ENCODE results near the gene SPEM1. TPM values are rescaled to one million over a fixed set of nuclear protein-coding genes. Genes with fewer than 3 reads are reported as not detected.
A peak's percentile ranks its signal among the peaks of the same experiment; 100 is the strongest.

The SPEM1 gene
- total and polyA plus RNA-seq, 3 experiments from 2014 or later: not detected

- ChIA-PET POLR2A (interaction anchor here (0.6 to 4.5 kb wide), 19 partner anchors 19 to 251 kb away, joined by 3 to 48 read pairs (median 4); partner anchors contain the start of genes FXR2, MPDU1, PLSCR3 and POLR2A), CTCF (interaction anchor here (0.8 to 5.1 kb wide), 50 partner anchors 8 to 390 kb away, joined by 3 to 78 read pairs (median 6); partner anchors contain the start of genes ACAP1, CD68, CHRNB1 and GABARAP)
- Mint-ChIP-seq H3K9me3 (no peaks in the 10 kb centered on the region), H3K4me1 (peaks cover 33 to 54% (median 46%) of the 10 kb centered on the region in 3 donors), H3K36me3 (peaks cover 4 to 10% (median 7%) of the 10 kb centered on the region in 3 donors), H3K27me3 (peaks cover 21 to 23% of the 10 kb centered on the region in 2 donors), H3K4me3 (peak overlapping the region; percentile 88 to 98 (median 96)), H3K27ac (peak overlapping the region; percentile 93 to 99 (median 97))
- Histone ChIP-seq H3K36me3 (ENCODE audit: insufficient read depth, low read length) (no peaks in the 10 kb centered on the region), H3K27ac (ENCODE audit: low read depth, low read length) (peak overlapping the region; percentile 77), H3K9me3 (ENCODE audit: low read length) (no peaks in the 10 kb centered on the region), H3K4me1 (ENCODE audit: insufficient read depth, low read length) (peaks cover 50% of the 10 kb centered on the region), H3K4me3 (ENCODE audit: low read length) (peak overlapping the region; percentile 92), H3K27me3 (ENCODE audit: insufficient read depth, low read length, poor library complexity, severe bottlenecking) (peaks cover 24% of the 10 kb centered on the region)
- peak in 3 of 5 donors; percentile 46 to 78 (median 56) for DNase-seq
These were observed 15.8 kb downstream of the SPEM1 start for GRCh38 chr17:7435676-7436555.

DNA sequence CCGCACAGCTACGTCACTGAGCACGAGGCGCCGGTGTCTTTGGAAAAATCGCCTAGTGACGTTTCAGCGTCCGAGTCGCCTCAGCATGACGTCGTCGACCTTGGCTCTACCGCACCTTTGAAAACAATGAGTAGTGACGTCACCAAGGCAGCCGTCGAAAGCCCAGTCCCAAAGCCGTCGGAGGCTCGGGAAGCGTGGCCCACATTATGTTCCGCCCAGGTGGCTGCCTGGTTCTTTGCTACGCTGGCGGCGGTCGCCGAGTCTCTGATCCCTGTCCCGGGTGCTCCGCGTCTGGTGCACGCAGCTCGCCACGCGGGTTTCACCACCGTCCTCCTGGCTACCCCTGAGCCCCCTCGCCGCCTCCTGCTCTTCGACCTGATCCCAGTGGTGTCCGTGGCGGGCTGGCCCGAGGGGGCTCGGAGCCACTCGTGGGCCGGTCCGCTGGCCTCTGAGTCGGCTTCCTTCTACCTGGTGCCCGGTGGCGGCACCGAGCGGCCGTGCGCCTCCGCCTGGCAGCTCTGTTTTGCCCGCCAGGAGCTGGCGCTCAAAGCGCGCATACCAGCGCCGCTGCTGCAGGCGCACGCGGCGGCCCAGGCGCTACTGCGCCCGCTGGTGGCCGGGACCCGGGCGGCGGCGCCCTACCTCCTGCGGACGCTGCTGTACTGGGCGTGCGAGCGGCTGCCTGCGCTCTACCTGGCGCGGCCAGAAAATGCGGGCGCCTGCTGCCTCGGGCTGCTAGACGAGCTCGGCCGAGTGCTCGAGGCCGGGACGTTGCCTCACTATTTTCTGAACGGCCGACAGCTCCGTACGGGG lies 16.6 kb downstream of the SPEM1 start:
- Mint-ChIP-seq H3K27ac (peak overlapping the region; percentile 93 to 99 (median 97)), H3K9me3 (no peaks in the 10 kb centered on the region), H3K4me1 (peaks cover 33 to 56% (median 46%) of the 10 kb centered on the region in 3 donors), H3K36me3 (peaks cover 4 to 10% (median 7%) of the 10 kb centered on the region in 3 donors), H3K27me3 (peaks cover 29% of the 10 kb centered on the region in 2 donors), H3K4me3 (peak overlapping the region; percentile 88 to 98 (median 96))
- peak; percentile 68 to 85 (median 80) for DNase-seq
- H3K36me3 ChIP-seq (ENCODE audit: insufficient read depth, low read length): no peaks in the 10 kb centered on the region
- peak overlapping the region; percentile 92 for H3K4me3 ChIP-seq (ENCODE audit: low read length)
- H3K27ac ChIP-seq (ENCODE audit: low read depth, low read length): peak overlapping the region; percentile 77
- ChIA-PET CTCF (interaction anchor here (0.6 to 5.1 kb wide), 56 partner anchors 9 to 391 kb away, joined by 3 to 78 read pairs (median 5); partner anchors contain the start of genes ACAP1, CD68, CHRNB1 and MPDU1), POLR2A (interaction anchor here (0.6 to 4.5 kb wide), 17 partner anchors 10 to 250 kb away, joined by 3 to 48 read pairs (median 5); partner anchors contain the start of genes MPDU1, NEURL4, PLSCR3 and POLR2A)
- peaks cover 31% of the 10 kb centered on the region for H3K27me3 ChIP-seq (ENCODE audit: insufficient read depth, low read length, poor library complexity, severe bottlenecking)
- peaks cover 50% of the 10 kb centered on the region for H3K4me1 ChIP-seq (ENCODE audit: insufficient read depth, low read length)
- no peaks in the 10 kb centered on the region for H3K9me3 ChIP-seq (ENCODE audit: low read length)

- peak overlapping the region; percentile 5 for H3K4me3 ChIP-seq (ENCODE audit: low read length)
- Mint-ChIP-seq H3K4me1 (peaks cover 33 to 56% (median 46%) of the 10 kb centered on the region in 3 donors), H3K27ac (peak overlapping the region in 3 of 8 donors; percentile 17 to 95 (median 47))
These were observed 17.3 kb downstream of the SPEM1 start for GRCh38 chr17:7437369-7437863.

GRCh38 chr17:7437950-7438614 lies 18.0 kb downstream of the SPEM1 start:
- Histone ChIP-seq H3K9me3 (ENCODE audit: low read length) (no peaks in the 10 kb centered on the region), H3K27ac (ENCODE audit: low read depth, low read length) (no peak overlapping the region), H3K27me3 (ENCODE audit: insufficient read depth, low read length, poor library complexity, severe bottlenecking) (peaks cover 34% of the 10 kb centered on the region), H3K4me3 (ENCODE audit: low read length) (peak overlapping the region; percentile 24), H3K36me3 (ENCODE audit: insufficient read depth, low read length) (no peaks in the 10 kb centered on the region), H3K4me1 (ENCODE audit: insufficient read depth, low read length) (peaks cover 50% of the 10 kb centered on the region)
- H3K9me3 Mint-ChIP-seq: no peaks in the 10 kb centered on the region
- DNase-seq: peak in 4 of 5 donors; percentile 21 to 61 (median 42)
- peak overlapping the region in 7 of 8 donors; percentile 17 to 87 (median 40) for H3K27ac Mint-ChIP-seq
- H3K4me3 Mint-ChIP-seq: peak overlapping the region; percentile 61 to 86 (median 67)
- CTCF ChIA-PET: interaction anchor here (0.9 to 5.1 kb wide), 7 partner anchors 11 to 157 kb away, joined by 4 to 78 read pairs (median 10); partner anchors contain the start of genes POLR2A, SLC2A4 and TMEM95
- H3K4me1 Mint-ChIP-seq: peaks cover 33 to 56% (median 46%) of the 10 kb centered on the region in 3 donors
- peaks cover 35 to 38% of the 10 kb centered on the region in 2 donors for H3K27me3 Mint-ChIP-seq
- POLR2A ChIA-PET: interaction anchor here (0.9 to 4.5 kb wide), 4 partner anchors 16 to 47 kb away, joined by 4 to 48 read pairs (median 18); partner anchors contain the start of genes POLR2A, SLC35G6 and ZBTB4
- H3K36me3 Mint-ChIP-seq: peaks cover 4 to 10% (median 7%) of the 10 kb centered on the region in 3 donors

More at GRCh38 chr17:7437369-7437863, 17.3 kb downstream of the SPEM1 start:
- peaks cover 34% of the 10 kb centered on the region for H3K27me3 ChIP-seq (ENCODE audit: insufficient read depth, low read length, poor library complexity, severe bottlenecking)
- H3K36me3 Mint-ChIP-seq: peaks cover 4 to 10% (median 7%) of the 10 kb centered on the region in 3 donors
- peaks cover 32 to 36% of the 10 kb centered on the region in 2 donors for H3K27me3 Mint-ChIP-seq
- ChIA-PET CTCF (interaction anchor here (0.6 to 5.1 kb wide), 47 partner anchors 9 to 250 kb away, joined by 3 to 78 read pairs (median 7); partner anchors contain the start of genes ACAP1, CD68, CHRNB1 and MPDU1), POLR2A (interaction anchor here (0.9 to 4.5 kb wide), 12 partner anchors 9 to 249 kb away, joined by 3 to 48 read pairs (median 6); partner anchors contain the start of genes MPDU1, NEURL4, PLSCR3 and POLR2A)
- H3K36me3 ChIP-seq (ENCODE audit: insufficient read depth, low read length): no peaks in the 10 kb centered on the region
- H3K27ac ChIP-seq (ENCODE audit: low read depth, low read length): no peak overlapping the region
- no peaks in the 10 kb centered on the region for H3K9me3 ChIP-seq (ENCODE audit: low read length)
- no peak for DNase-seq
- H3K4me1 ChIP-seq (ENCODE audit: insufficient read depth, low read length): peaks cover 50% of the 10 kb centered on the region
- H3K4me3 Mint-ChIP-seq: peak overlapping the region; percentile 61 to 98 (median 67)
- H3K9me3 Mint-ChIP-seq: no peaks in the 10 kb centered on the region

- Mint-ChIP-seq H3K36me3 (peaks cover 4 to 10% (median 7%) of the 10 kb centered on the region in 3 donors), H3K27me3 (peaks cover 36 to 42% of the 10 kb centered on the region in 2 donors), H3K9me3 (no peaks in the 10 kb centered on the region), H3K27ac (peak overlapping the region; percentile 4 to 71 (median 56)), H3K4me3 (peak overlapping the region; percentile 8 to 81 (median 61)), H3K4me1 (peaks cover 33 to 56% (median 46%) of the 10 kb centered on the region in 3 donors)
- no peak overlapping the region for H3K27ac ChIP-seq (ENCODE audit: low read depth, low read length)
- no peaks in the 10 kb centered on the region for H3K9me3 ChIP-seq (ENCODE audit: low read length)
- H3K27me3 ChIP-seq (ENCODE audit: insufficient read depth, low read length, poor library complexity, severe bottlenecking): peaks cover 36% of the 10 kb centered on the region
- H3K4me3 ChIP-seq (ENCODE audit: low read length): peak overlapping the region; percentile 24
- POLR2A ChIA-PET: interaction anchor here (0.9 to 4.5 kb wide), 5 partner anchors 15 to 122 kb away, joined by 3 to 48 read pairs (median 6); partner anchors contain the start of genes POLR2A and ZBTB4
- peaks cover 50% of the 10 kb centered on the region for H3K4me1 ChIP-seq (ENCODE audit: insufficient read depth, low read length)
- no peak for DNase-seq
- no peaks in the 10 kb centered on the region for H3K36me3 ChIP-seq (ENCODE audit: insufficient read depth, low read length)
- CTCF ChIA-PET: interaction anchor here (0.9 to 5.1 kb wide), 6 partner anchors 16 to 83 kb away, joined by 3 to 78 read pairs (median 26); partner anchors contain the start of genes POLR2A, TMEM95 and ZBTB4
These were observed 18.7 kb downstream of the SPEM1 start for GRCh38 chr17:7438656-7439460.

DNA sequence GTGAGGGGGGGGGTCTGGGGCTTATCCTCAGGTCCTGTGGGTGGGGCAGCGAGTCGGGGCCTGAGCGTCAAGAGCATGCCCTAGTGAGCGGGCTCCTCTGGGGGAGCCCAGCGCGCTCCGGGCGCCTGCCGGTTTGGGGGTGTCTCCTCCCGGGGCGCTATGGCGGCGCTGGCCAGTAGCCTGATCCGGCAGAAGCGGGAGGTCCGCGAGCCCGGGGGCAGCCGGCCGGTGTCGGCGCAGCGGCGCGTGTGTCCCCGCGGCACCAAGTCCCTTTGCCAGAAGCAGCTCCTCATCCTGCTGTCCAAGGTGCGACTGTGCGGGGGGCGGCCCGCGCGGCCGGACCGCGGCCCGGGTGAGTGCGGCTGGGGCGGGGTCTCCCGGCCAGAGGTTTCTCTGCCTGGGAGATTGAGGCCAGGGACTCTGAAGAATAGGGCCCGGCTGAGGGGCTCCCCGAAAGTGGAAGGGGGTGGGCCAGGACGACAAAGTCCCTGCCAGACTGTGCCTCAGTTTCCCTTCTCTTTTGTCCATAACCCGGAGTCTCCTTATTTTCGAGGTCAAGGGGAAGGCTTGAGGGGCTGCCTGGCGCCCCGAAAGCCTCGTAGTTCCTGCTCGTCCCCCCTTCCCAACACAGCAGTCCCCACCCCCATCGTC lies 19.5 kb downstream of the SPEM1 start, which contains the start of gene FGF11:
Gene FGF11 (plus strand): TSS at position 51 of the 651 bp plus-strand sequence. CDS start 109 bp downstream, at position 160.
- Mint-ChIP-seq H3K27me3 (peaks cover 41 to 49% of the 10 kb centered on the region in 2 donors), H3K9me3 (no peaks in the 10 kb centered on the region), H3K36me3 (peaks cover 4 to 10% (median 7%) of the 10 kb centered on the region in 3 donors), H3K27ac (peak within 1 kb of the TSS; percentile 39 to 71 (median 56)), H3K4me1 (peaks cover 33 to 56% (median 47%) of the 10 kb centered on the region in 3 donors), H3K4me3 (peak within 1 kb of the TSS; percentile 52 to 81 (median 73))
- peak within 1 kb of the TSS; percentile 41 for H3K4me3 ChIP-seq (ENCODE audit: low read length)
- peaks cover 50% of the 10 kb centered on the region for H3K4me1 ChIP-seq (ENCODE audit: insufficient read depth, low read length)
- H3K9me3 ChIP-seq (ENCODE audit: low read length): no peaks in the 10 kb centered on the region
- no peak for DNase-seq
- H3K36me3 ChIP-seq (ENCODE audit: insufficient read depth, low read length): no peaks in the 10 kb centered on the region
- ChIA-PET POLR2A (interaction anchor here (1.1 to 2.2 kb wide), 5 partner anchors 15 to 121 kb away, joined by 3 to 11 read pairs (median 3); partner anchors contain the start of gene ZBTB4), CTCF (interaction anchor here (1.0 to 5.1 kb wide), 3 partner anchors 40 to 84 kb away, joined by 3 to 78 read pairs (median 3); partner anchors contain the start of genes TMEM95 and ZBTB4)
- H3K27ac ChIP-seq (ENCODE audit: low read depth, low read length): no peak within 1 kb of the TSS
- H3K27me3 ChIP-seq (ENCODE audit: insufficient read depth, low read length, poor library complexity, severe bottlenecking): peaks cover 43% of the 10 kb centered on the region
